ENCODE measurements around the gene PVALB.

GRCh38 chr22:36830601-36831000 is 13.8 kb upstream of the PVALB start:
- TF ChIP-seq EZH2 (IDR thresholded peaks at IDR 0.05; ENCODE audit: borderline replicate concordance, insufficient read depth, low read depth, low read length, poor library complexity, severe bottlenecking): no peak
- TF ChIP-seq CTCF (IDR thresholded peaks at IDR 0.05): no peak
